ENCODE data around the gene F2RL1.
"Not testable (repeated sequence)": the region's sequence is repeated elsewhere in the genome, so short reads cannot be mapped to it uniquely, and the experiment has no call there.

F2RL1 gene, protein sequence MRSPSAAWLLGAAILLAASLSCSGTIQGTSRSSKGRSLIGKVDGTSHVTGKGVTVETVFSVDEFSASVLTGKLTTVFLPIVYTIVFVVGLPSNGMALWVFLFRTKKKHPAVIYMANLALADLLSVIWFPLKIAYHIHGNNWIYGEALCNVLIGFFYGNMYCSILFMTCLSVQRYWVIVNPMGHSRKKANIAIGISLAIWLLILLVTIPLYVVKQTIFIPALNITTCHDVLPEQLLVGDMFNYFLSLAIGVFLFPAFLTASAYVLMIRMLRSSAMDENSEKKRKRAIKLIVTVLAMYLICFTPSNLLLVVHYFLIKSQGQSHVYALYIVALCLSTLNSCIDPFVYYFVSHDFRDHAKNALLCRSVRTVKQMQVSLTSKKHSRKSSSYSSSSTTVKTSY

DNA sequence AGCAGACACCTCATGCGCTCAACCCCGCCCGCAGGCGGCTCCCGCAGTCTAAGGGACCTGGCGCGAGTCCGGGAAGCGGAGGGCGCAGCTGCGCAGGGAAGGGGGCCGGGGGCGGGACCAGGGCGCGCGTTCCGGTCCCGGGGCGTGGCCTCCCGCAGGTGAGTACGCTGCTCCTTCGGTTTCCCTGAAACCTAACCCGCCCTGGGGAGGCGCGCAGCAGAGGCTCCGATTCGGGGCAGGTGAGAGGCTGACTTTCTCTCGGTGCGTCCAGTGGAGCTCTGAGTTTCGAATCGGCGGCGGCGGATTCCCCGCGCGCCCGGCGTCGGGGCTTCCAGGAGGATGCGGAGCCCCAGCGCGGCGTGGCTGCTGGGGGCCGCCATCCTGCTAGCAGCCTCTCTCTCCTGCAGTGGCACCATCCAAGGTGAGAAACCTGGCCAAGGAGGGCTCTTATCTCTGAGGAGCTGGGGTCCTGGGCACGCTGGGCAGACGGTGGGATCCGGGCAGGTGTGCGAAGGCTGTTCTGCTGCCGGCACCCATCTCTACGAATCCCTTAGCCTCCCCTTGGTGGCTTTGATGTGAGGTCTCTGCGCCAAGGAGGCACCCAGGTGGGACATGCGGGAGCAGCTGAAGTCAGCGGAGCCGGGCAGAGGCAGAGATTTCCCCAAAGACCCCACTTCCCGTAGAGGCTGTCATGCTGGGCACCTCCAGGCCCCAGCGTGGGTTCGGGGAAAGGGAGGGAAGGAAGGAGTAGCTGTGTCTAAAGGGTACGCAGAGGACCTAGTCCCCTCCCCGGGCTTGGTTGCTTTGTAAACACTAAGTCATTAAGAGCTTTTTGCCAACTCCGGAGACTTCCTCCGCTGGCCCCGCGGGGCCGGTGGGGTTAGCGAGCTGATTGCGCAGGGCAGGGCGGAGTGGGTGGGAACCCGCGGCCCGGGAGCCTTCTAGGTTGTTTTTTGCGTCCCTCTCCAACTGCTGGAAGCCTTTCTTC, at the start of gene F2RL1:
Gene F2RL1, plus strand, starts transcription at position 187 of the 988 bp plus-strand sequence. Its CDS starts 153 bp downstream, at position 340.
- peak within 1 kb of the TSS; percentile 95 for H3K4me3 ChIP-seq (ENCODE audit: low read depth, low read length)
- TF ChIP-seq, protein P1, sequence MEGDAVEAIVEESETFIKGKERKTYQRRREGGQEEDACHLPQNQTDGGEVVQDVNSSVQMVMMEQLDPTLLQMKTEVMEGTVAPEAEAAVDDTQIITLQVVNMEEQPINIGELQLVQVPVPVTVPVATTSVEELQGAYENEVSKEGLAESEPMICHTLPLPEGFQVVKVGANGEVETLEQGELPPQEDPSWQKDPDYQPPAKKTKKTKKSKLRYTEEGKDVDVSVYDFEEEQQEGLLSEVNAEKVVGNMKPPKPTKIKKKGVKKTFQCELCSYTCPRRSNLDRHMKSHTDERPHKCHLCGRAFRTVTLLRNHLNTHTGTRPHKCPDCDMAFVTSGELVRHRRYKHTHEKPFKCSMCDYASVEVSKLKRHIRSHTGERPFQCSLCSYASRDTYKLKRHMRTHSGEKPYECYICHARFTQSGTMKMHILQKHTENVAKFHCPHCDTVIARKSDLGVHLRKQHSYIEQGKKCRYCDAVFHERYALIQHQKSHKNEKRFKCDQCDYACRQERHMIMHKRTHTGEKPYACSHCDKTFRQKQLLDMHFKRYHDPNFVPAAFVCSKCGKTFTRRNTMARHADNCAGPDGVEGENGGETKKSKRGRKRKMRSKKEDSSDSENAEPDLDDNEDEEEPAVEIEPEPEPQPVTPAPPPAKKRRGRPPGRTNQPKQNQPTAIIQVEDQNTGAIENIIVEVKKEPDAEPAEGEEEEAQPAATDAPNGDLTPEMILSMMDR (IDR thresholded peaks at IDR 0.05; ENCODE audit: low read depth, low read length), result no peak
- peak; percentile 90 for DNase-seq (ENCODE audit: low read depth, low spot score)
- in situ Hi-C loops (cut with HindIII; ENCODE audit: low sequenced_read_pairs), result loop anchor here (25.0 kb wide), 2 partner anchors 107 to 207 kb away; partner anchors contain the start of genes F2R and F2RL2

DNA sequence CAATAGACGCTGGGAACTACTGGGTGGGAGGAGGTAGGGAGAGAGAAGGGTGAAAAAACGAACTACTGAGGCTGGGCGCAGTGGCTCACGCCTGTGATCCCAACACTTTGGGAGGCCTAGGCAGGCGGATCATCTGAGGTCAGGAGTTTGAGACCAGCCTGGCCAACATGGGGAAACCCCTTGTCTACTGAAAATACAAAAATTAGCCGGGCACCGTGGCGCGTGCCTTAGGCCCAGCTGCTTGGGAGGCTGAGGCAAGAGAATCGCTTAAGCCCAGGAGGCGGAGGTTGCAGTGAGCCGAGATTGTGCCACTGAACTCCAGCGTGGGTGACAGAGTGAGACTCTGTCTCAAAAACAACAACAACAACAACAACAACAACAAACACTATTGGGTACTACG, 47.8 kb upstream of the F2RL1 start:
- in situ Hi-C loops (cut with HindIII; ENCODE audit: low sequenced_read_pairs); DNase-seq (ENCODE audit: low read depth, low spot score); H3K4me3 ChIP-seq (ENCODE audit: low read depth, low read length): not testable (repeated sequence)

DNA sequence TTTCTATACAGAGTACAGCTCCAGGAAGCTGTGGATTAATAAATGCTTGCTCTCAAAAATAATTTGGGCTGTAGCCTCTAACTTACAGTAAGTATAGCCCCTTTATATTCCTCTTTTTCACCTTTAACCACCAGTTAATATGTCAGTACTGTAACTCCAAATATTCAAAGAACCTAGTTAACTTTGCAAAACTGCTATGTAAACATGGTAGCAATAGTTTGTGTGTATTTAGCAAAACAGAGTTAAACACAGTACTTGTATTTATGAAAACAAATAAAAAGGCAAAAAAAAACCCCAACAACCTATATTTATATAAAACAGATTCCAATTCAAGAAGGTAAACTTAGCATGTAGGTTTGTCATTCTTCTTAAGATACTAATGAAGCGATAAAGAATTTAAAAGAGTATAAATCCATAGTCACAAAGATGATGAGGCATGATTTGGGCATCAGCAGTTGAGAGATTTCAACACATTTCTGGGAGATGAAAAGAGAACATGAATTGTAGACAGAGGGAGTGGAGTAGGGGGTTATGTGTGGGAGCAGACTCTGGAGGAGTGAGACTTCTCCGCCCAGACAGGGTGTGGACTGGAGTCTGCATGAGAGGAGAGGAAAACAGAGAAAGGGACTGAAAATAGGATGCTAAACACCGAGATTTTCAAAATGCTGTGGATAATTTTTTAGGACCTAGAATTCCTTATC, 47.0 kb upstream of the F2RL1 start:
- no peak for DNase-seq (ENCODE audit: low read depth, low spot score)
- H3K4me3 ChIP-seq (ENCODE audit: low read depth, low read length), result no peak overlapping the region
- TF ChIP-seq, protein P1 (IDR thresholded peaks at IDR 0.05; ENCODE audit: low read depth, low read length), result no peak
- in situ Hi-C loops (cut with HindIII; ENCODE audit: low sequenced_read_pairs), result no loop called here

DNA sequence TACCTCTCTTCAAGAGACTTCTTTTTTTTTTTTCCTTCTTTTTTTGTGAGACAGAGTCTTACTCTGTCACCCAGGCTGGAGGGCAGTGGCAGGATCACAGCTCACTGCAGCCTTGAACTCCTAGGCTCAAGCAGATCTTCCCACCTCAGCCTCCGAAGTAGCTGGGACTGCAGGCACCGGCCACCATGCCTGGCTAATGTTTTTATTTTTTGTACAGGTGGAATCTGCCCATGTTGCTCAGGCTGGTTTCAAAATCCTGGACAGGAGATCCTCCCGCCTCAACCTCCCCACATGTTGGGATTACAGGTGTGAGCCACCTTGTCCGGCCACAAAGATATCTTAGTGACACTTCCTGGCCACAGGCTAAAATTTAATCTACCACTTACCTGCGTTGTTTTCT, 42.9 kb upstream of the F2RL1 start:
- H3K4me3 ChIP-seq (ENCODE audit: low read depth, low read length), result no peak overlapping the region
- TF ChIP-seq, protein P1 (IDR thresholded peaks at IDR 0.05; ENCODE audit: low read depth, low read length), result no peak
- in situ Hi-C loops (cut with HindIII; ENCODE audit: low sequenced_read_pairs), result no loop called here
- DNase-seq (ENCODE audit: low read depth, low spot score), result no peak

DNA sequence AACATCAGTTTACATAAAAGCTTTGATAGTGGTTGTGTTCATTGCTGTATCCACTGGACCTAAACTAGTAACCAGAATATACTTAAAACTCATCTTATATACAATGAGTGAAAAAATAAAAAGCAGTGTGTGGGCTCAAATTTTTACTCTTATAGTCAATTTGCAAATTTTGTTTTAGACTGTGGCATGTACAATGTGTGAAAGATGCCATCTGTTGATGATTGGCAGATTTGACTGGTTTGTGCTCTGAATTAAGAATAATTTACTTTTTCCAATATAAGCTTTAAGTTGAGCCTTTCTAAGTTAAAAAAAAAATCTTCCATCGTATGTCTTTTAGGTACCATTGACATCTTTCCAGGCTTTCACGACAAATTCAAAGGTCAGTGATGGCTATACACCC, 42.4 kb upstream of the F2RL1 start:
- TF ChIP-seq, protein P1 (IDR thresholded peaks at IDR 0.05; ENCODE audit: low read depth, low read length), result no peak
- no peak for DNase-seq (ENCODE audit: low read depth, low spot score)
- H3K4me3 ChIP-seq (ENCODE audit: low read depth, low read length), result no peak overlapping the region
- in situ Hi-C loops (cut with HindIII; ENCODE audit: low sequenced_read_pairs), result no loop called here

DNA sequence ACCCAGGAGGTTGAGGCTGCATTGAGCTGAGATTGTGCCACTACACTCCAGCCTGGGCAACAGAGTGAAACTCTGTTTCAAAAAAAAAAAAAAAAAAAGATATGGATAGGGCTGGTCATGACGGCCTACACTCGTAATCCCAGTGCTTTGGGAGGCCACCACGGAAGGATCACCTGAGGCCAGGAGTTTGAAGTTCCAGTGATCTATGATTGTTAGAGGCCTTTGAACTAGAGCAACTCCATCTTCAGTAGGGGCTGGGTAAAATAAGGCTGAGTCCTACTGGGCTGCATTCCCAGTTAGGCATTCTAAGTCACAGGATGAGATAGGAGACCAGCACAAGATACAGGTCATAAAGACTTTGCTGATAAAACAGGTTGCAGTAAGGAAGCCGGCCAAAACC, 38.2 kb upstream of the F2RL1 start:
- DNase-seq (ENCODE audit: low read depth, low spot score); in situ Hi-C loops (cut with HindIII; ENCODE audit: low sequenced_read_pairs); H3K4me3 ChIP-seq (ENCODE audit: low read depth, low read length): not testable (repeated sequence)

DNA sequence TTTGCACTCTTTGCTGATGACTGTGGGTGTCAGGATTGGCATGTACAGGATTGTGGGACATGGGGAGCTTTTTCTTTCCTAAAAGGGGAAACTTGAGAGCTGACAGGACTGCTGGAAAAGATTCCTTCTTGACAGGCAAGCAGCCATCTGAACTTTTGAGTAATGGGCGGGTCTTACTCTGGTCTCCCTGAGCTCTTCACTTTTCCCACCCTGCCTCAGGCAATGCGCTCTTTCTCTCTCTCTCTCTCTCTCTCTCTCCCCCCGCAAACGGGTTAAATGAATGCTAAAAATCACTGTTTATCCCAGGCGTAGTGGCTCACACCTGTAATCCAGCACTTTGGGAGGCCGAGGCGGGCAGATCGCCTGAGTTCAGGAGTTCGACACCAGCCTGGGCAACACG, 37.1 kb upstream of the F2RL1 start:
- no peak overlapping the region for H3K4me3 ChIP-seq (ENCODE audit: low read depth, low read length)
- TF ChIP-seq, protein P1 (IDR thresholded peaks at IDR 0.05; ENCODE audit: low read depth, low read length), result no peak
- in situ Hi-C loops (cut with HindIII; ENCODE audit: low sequenced_read_pairs), result no loop called here
- no peak for DNase-seq (ENCODE audit: low read depth, low spot score)

Data from astrocyte of the spinal cord (primary cell).